Measurements from ENCODE around the gene FOXO4.

FOXO4 gene

GRCh38 chrX:71099736-71100135 is 4.1 kb downstream of the FOXO4 start:
- Histone ChIP-seq H2AFZ (ENCODE audit: low read length, unreplicated experiment) (no peak overlapping the region), H3K79me2 (ENCODE audit: control insufficient read depth, insufficient read depth, low read length, unreplicated experiment) (no peaks in the 10 kb centered on the region), H3K4me3 (ENCODE audit: low read depth, low read length) (no peak overlapping the region), H3K27me3 (ENCODE audit: insufficient read depth, low read length) (no peaks in the 10 kb centered on the region), H3K27ac (ENCODE audit: low read depth, low read length) (no peak overlapping the region), H3K36me3 (ENCODE audit: insufficient read depth, low read length) (no peaks in the 10 kb centered on the region), H3K4me1 (ENCODE audit: control insufficient read depth, insufficient read depth, low read length, unreplicated experiment) (peaks cover 4% of the 10 kb centered on the region)

GRCh38 chrX:71100581-71101505 is 5.2 kb downstream of the FOXO4 start:
- H3K79me2 ChIP-seq (ENCODE audit: control insufficient read depth, insufficient read depth, low read length, unreplicated experiment) = no peaks in the 10 kb centered on the region
- no peaks in the 10 kb centered on the region for H3K36me3 ChIP-seq (ENCODE audit: insufficient read depth, low read length)
- H3K27ac ChIP-seq (ENCODE audit: low read depth, low read length) = no peak overlapping the region
- peaks cover 4% of the 10 kb centered on the region for H3K4me1 ChIP-seq (ENCODE audit: control insufficient read depth, insufficient read depth, low read length, unreplicated experiment)
- no peaks in the 10 kb centered on the region for H3K27me3 ChIP-seq (ENCODE audit: insufficient read depth, low read length)
- H2AFZ ChIP-seq (ENCODE audit: low read length, unreplicated experiment) = no peak overlapping the region
- H3K4me3 ChIP-seq (ENCODE audit: low read depth, low read length) = no peak overlapping the region

- H3K36me3 ChIP-seq (ENCODE audit: insufficient read depth, low read length) = no peaks in the 10 kb centered on the region
- no peak overlapping the region for H3K4me3 ChIP-seq (ENCODE audit: low read depth, low read length)
- H3K27ac ChIP-seq (ENCODE audit: low read depth, low read length) = no peak overlapping the region
- no peaks in the 10 kb centered on the region for H3K27me3 ChIP-seq (ENCODE audit: insufficient read depth, low read length)
- H3K4me1 ChIP-seq (ENCODE audit: control insufficient read depth, insufficient read depth, low read length, unreplicated experiment) = peaks cover 4% of the 10 kb centered on the region
- H2AFZ ChIP-seq (ENCODE audit: low read length, unreplicated experiment) = no peak overlapping the region
- H3K79me2 ChIP-seq (ENCODE audit: control insufficient read depth, insufficient read depth, low read length, unreplicated experiment) = no peaks in the 10 kb centered on the region
Observed at GRCh38 chrX:71102292-71102691, 6.6 kb downstream of the FOXO4 start.

GRCh38 chrX:71103110-71103983 is 7.7 kb downstream of the FOXO4 start:
- no peak overlapping the region for H3K27ac ChIP-seq (ENCODE audit: low read depth, low read length)
- no peaks in the 10 kb centered on the region for H3K79me2 ChIP-seq (ENCODE audit: control insufficient read depth, insufficient read depth, low read length, unreplicated experiment)
- H3K4me1 ChIP-seq (ENCODE audit: control insufficient read depth, insufficient read depth, low read length, unreplicated experiment) = peaks cover 4% of the 10 kb centered on the region
- no peak overlapping the region for H3K4me3 ChIP-seq (ENCODE audit: low read depth, low read length)
- H3K36me3 ChIP-seq (ENCODE audit: insufficient read depth, low read length) = no peaks in the 10 kb centered on the region
- no peak overlapping the region for H2AFZ ChIP-seq (ENCODE audit: low read length, unreplicated experiment)
- H3K27me3 ChIP-seq (ENCODE audit: insufficient read depth, low read length) = no peaks in the 10 kb centered on the region

- no peaks in the 10 kb centered on the region for H3K27me3 ChIP-seq (ENCODE audit: insufficient read depth, low read length)
- H3K4me1 ChIP-seq (ENCODE audit: control insufficient read depth, insufficient read depth, low read length, unreplicated experiment) = peaks cover 4% of the 10 kb centered on the region
- H3K4me3 ChIP-seq (ENCODE audit: low read depth, low read length) = no peak overlapping the region
- H3K27ac ChIP-seq (ENCODE audit: low read depth, low read length) = no peak overlapping the region
- no peaks in the 10 kb centered on the region for H3K79me2 ChIP-seq (ENCODE audit: control insufficient read depth, insufficient read depth, low read length, unreplicated experiment)
- no peaks in the 10 kb centered on the region for H3K36me3 ChIP-seq (ENCODE audit: insufficient read depth, low read length)
- H2AFZ ChIP-seq (ENCODE audit: low read length, unreplicated experiment) = no peak overlapping the region
Observed at GRCh38 chrX:71105628-71106027, 10.0 kb downstream of the FOXO4 start.

- Histone ChIP-seq H3K27ac (ENCODE audit: low read depth, low read length) (no peak within 1 kb of the TSS), H3K36me3 (ENCODE audit: insufficient read depth, low read length) (no peaks in the 10 kb centered on the region), H3K4me1 (ENCODE audit: control insufficient read depth, insufficient read depth, low read length, unreplicated experiment) (peaks cover 4% of the 10 kb centered on the region), H2AFZ (ENCODE audit: low read length, unreplicated experiment) (no peak within 1 kb of the TSS), H3K4me3 (ENCODE audit: low read depth, low read length) (no peak within 1 kb of the TSS), H3K27me3 (ENCODE audit: insufficient read depth, low read length) (no peaks in the 10 kb centered on the region), H3K79me2 (ENCODE audit: control insufficient read depth, insufficient read depth, low read length, unreplicated experiment) (no peaks in the 10 kb centered on the region)
Observed at GRCh38 chrX:71106427-71106826, 10.8 kb downstream of the FOXO4 start, which contains the start of gene CXorf65. CXorf65 (minus strand) TSS chrX:71106740; CDS start chrX:71106556, 184 bp downstream.

- no peak overlapping the region for H3K27ac ChIP-seq (ENCODE audit: low read depth, low read length)
- no peaks in the 10 kb centered on the region for H3K36me3 ChIP-seq (ENCODE audit: insufficient read depth, low read length)
- no peaks in the 10 kb centered on the region for H3K27me3 ChIP-seq (ENCODE audit: insufficient read depth, low read length)
- H3K79me2 ChIP-seq (ENCODE audit: control insufficient read depth, insufficient read depth, low read length, unreplicated experiment) = no peaks in the 10 kb centered on the region
- H3K4me1 ChIP-seq (ENCODE audit: control insufficient read depth, insufficient read depth, low read length, unreplicated experiment) = peaks cover 4% of the 10 kb centered on the region
- no peak overlapping the region for H3K4me3 ChIP-seq (ENCODE audit: low read depth, low read length)
- no peak overlapping the region for H2AFZ ChIP-seq (ENCODE audit: low read length, unreplicated experiment)
Observed at GRCh38 chrX:71107245-71107644, 11.6 kb downstream of the FOXO4 start.

- peaks cover 4% of the 10 kb centered on the region for H3K4me1 ChIP-seq (ENCODE audit: control insufficient read depth, insufficient read depth, low read length, unreplicated experiment)
- H3K27ac ChIP-seq (ENCODE audit: low read depth, low read length) = no peak overlapping the region
- H3K27me3 ChIP-seq (ENCODE audit: insufficient read depth, low read length) = no peaks in the 10 kb centered on the region
- no peak overlapping the region for H3K4me3 ChIP-seq (ENCODE audit: low read depth, low read length)
- H2AFZ ChIP-seq (ENCODE audit: low read length, unreplicated experiment) = no peak overlapping the region
- H3K36me3 ChIP-seq (ENCODE audit: insufficient read depth, low read length) = no peaks in the 10 kb centered on the region
- no peaks in the 10 kb centered on the region for H3K79me2 ChIP-seq (ENCODE audit: control insufficient read depth, insufficient read depth, low read length, unreplicated experiment)
Observed at GRCh38 chrX:71107762-71108360, 12.2 kb downstream of the FOXO4 start.

- Histone ChIP-seq H3K79me2 (ENCODE audit: control insufficient read depth, insufficient read depth, low read length, unreplicated experiment) (no peaks in the 10 kb centered on the region), H3K4me1 (ENCODE audit: control insufficient read depth, insufficient read depth, low read length, unreplicated experiment) (no peaks in the 10 kb centered on the region), H3K4me3 (ENCODE audit: low read depth, low read length) (no peak overlapping the region), H3K36me3 (ENCODE audit: insufficient read depth, low read length) (no peaks in the 10 kb centered on the region), H3K27ac (ENCODE audit: low read depth, low read length) (no peak overlapping the region), H3K27me3 (ENCODE audit: insufficient read depth, low read length) (no peaks in the 10 kb centered on the region), H2AFZ (ENCODE audit: low read length, unreplicated experiment) (no peak overlapping the region)
Observed at GRCh38 chrX:71109051-71109450, 13.4 kb downstream of the FOXO4 start.

GRCh38 chrX:71111141-71111843 is 15.6 kb downstream of the FOXO4 start, which contains the start of gene IL2RG:
IL2RG (minus strand) TSS chrX:71111577; CDS start chrX:71111539, 38 bp downstream.
- Histone ChIP-seq H2AFZ (ENCODE audit: low read length, unreplicated experiment) (no peak within 1 kb of the TSS), H3K4me1 (ENCODE audit: control insufficient read depth, insufficient read depth, low read length, unreplicated experiment) (no peaks in the 10 kb centered on the region), H3K27me3 (ENCODE audit: insufficient read depth, low read length) (no peaks in the 10 kb centered on the region), H3K4me3 (ENCODE audit: low read depth, low read length) (no peak within 1 kb of the TSS), H3K27ac (ENCODE audit: low read depth, low read length) (no peak within 1 kb of the TSS), H3K79me2 (ENCODE audit: control insufficient read depth, insufficient read depth, low read length, unreplicated experiment) (no peaks in the 10 kb centered on the region), H3K36me3 (ENCODE audit: insufficient read depth, low read length) (no peaks in the 10 kb centered on the region)
